ENCODE measurements around the gene DISP3. TPM values are rescaled to one million over a fixed set of nuclear protein-coding genes. Genes with fewer than 3 reads are reported as not detected.

Gene DISP3
- under 1 TPM; 0.24 to 0.68 (median 0.60) TPM for total RNA-seq
- 0.14 TPM for total RNA-seq (2013)

- H3K27me3 ChIP-seq (ENCODE audit: control insufficient read depth, insufficient read depth, low read length): peaks cover 24% of the 10 kb centered on the region
- DNase-seq: peak; percentile 60 to 82
- 1% methylated on average over 96 of the region's 96 CpGs for WGBS (ENCODE audit: insufficient coverage)
Measured at GRCh38 chr1:11478571-11479374, at the start of gene DISP3. TSS of gene DISP3 (plus strand) at chr1:11479155. CDS start at chr1:11500993, 21,838 bp downstream.

GRCh38 chr1:11429226-11429625, 49.7 kb upstream of the DISP3 start:
- Histone ChIP-seq H3K9me3 (ENCODE audit: control insufficient read depth, insufficient read depth, low read length) (no peaks in the 10 kb centered on the region), H3K27me3 (ENCODE audit: control insufficient read depth, insufficient read depth, low read length) (no peaks in the 10 kb centered on the region), H3K4me3 (ENCODE audit: low read length) (no peak overlapping the region), H3K27ac (ENCODE audit: low read length) (no peak overlapping the region), H3K4me1 (ENCODE audit: control insufficient read depth, insufficient read depth, low read length) (no peaks in the 10 kb centered on the region), H3K36me3 (ENCODE audit: control insufficient read depth, insufficient read depth, low read length) (no peaks in the 10 kb centered on the region)
- ATAC-seq (no peak), DNase-seq (no peak)
- Mint-ChIP-seq H3K27me3 (ENCODE audit: low read depth in 2 of 2) (peaks cover 0 to 3% of the 10 kb centered on the region in 2 donors), H3K27ac (no peak overlapping the region), H3K4me3 (no peak overlapping the region), H3K9me3 (no peaks in the 10 kb centered on the region), H3K4me1 (no peaks in the 10 kb centered on the region), H3K36me3 (no peaks in the 10 kb centered on the region)
- no peak for TF ChIP-seq CTCF (IDR thresholded peaks at IDR 0.05)
- WGBS (ENCODE audit: insufficient coverage): 89% methylated on average over 6 of the region's 6 CpGs
- intact Hi-C loops (cut with micrococcal nuclease): no loop called here

More at GRCh38 chr1:11478571-11479374, at the start of gene DISP3:
- peak; percentile 87 to 96 (median 91) for ATAC-seq
- H3K27me3 Mint-ChIP-seq (ENCODE audit: low read depth in 2 of 2): peaks cover 29 to 33% of the 10 kb centered on the region in 2 donors
- intact Hi-C loops (cut with micrococcal nuclease): loop anchor here (5.0 kb wide), 1 partner anchor 141 kb away; no protein-coding TSS in a partner anchor
- no peak within 1 kb of the TSS for H3K27ac Mint-ChIP-seq
- Histone ChIP-seq H3K9me3 (ENCODE audit: control insufficient read depth, insufficient read depth, low read length) (no peaks in the 10 kb centered on the region), H3K4me1 (ENCODE audit: control insufficient read depth, insufficient read depth, low read length) (peaks cover 16% of the 10 kb centered on the region), H3K27ac (ENCODE audit: low read length) (no peak within 1 kb of the TSS), H3K36me3 (ENCODE audit: control insufficient read depth, insufficient read depth, low read length) (no peaks in the 10 kb centered on the region), H3K4me3 (ENCODE audit: low read length) (peak within 1 kb of the TSS; percentile 39)
- peak; percentile 38 for TF ChIP-seq CTCF (IDR thresholded peaks at IDR 0.05)
- peak within 1 kb of the TSS; percentile 82 for H3K4me3 Mint-ChIP-seq
- H3K4me1 Mint-ChIP-seq: peaks cover 5 to 13% of the 10 kb centered on the region in 2 donors
- no peaks in the 10 kb centered on the region for H3K9me3 Mint-ChIP-seq
- no peaks in the 10 kb centered on the region for H3K36me3 Mint-ChIP-seq

GRCh38 chr1:11429935-11430334, 49.0 kb upstream of the DISP3 start:
- WGBS (ENCODE audit: insufficient coverage): 87% methylated on average over 10 of the region's 10 CpGs
- H3K27me3 ChIP-seq (ENCODE audit: control insufficient read depth, insufficient read depth, low read length): no peaks in the 10 kb centered on the region
- Mint-ChIP-seq H3K36me3 (no peaks in the 10 kb centered on the region), H3K9me3 (no peaks in the 10 kb centered on the region), H3K4me3 (no peak overlapping the region), H3K27ac (no peak overlapping the region), H3K27me3 (ENCODE audit: low read depth in 2 of 2) (peaks cover 0 to 3% of the 10 kb centered on the region in 2 donors), H3K4me1 (no peaks in the 10 kb centered on the region)
- no peaks in the 10 kb centered on the region for H3K9me3 ChIP-seq (ENCODE audit: control insufficient read depth, insufficient read depth, low read length)
- DNase-seq (no peak), ATAC-seq (no peak)
- H3K36me3 ChIP-seq (ENCODE audit: control insufficient read depth, insufficient read depth, low read length): no peaks in the 10 kb centered on the region
- H3K27ac ChIP-seq (ENCODE audit: low read length): no peak overlapping the region
- intact Hi-C loops (cut with micrococcal nuclease): no loop called here
- no peak overlapping the region for H3K4me3 ChIP-seq (ENCODE audit: low read length)
- H3K4me1 ChIP-seq (ENCODE audit: control insufficient read depth, insufficient read depth, low read length): no peaks in the 10 kb centered on the region
- TF ChIP-seq CTCF (IDR thresholded peaks at IDR 0.05): no peak

Measured in natural killer cell (primary cell).